Duodenal mucosa (tissue), 2 donors: Measurements from ENCODE around the gene BMPR1A.

Source experiments
- H3K27ac ChIP-seq: one replicate; pipeline ENCODE4 v1.7.0; 2013; ENCODE audit warnings: low read depth, low read length
- H3K27me3 ChIP-seq, 2 donors: one replicate each; pipeline ENCODE4 v1.7.0; 2013; ENCODE audit warnings: low read length in 2 of 2, control low read depth in 1 of 2; ENCODE audit not compliant: insufficient read depth in 2 of 2, control insufficient read depth in 1 of 2
- H3K36me3 ChIP-seq, 2 donors: one replicate each; pipeline ENCODE4 v1.7.0; 2013; ENCODE audit warnings: low read length in 2 of 2, control low read depth in 1 of 2; ENCODE audit not compliant: insufficient read depth in 2 of 2, control insufficient read depth in 1 of 2
- H3K4me1 ChIP-seq, 2 donors: one replicate each; pipeline ENCODE4 v1.7.0; 2013; ENCODE audit warnings: low read length in 2 of 2, control low read depth in 1 of 2; ENCODE audit not compliant: insufficient read depth in 2 of 2, control insufficient read depth in 1 of 2
- H3K4me3 ChIP-seq, 2 donors: one replicate each; pipeline ENCODE4 v1.7.0; 2013; ENCODE audit warnings: low read length in 2 of 2, low read depth in 1 of 2
- H3K9ac ChIP-seq, 2 donors: one replicate each; pipeline ENCODE4 v1.7.0; 2013; ENCODE audit warnings: low read length in 2 of 2, low read depth in 1 of 2
- H3K9me3 ChIP-seq, 2 donors: one replicate each; pipeline ENCODE4 v1.7.0; 2013; ENCODE audit warnings: low read length in 2 of 2, control low read depth in 1 of 2; ENCODE audit not compliant: control insufficient read depth in 1 of 2

BMPR1A gene

DNA sequence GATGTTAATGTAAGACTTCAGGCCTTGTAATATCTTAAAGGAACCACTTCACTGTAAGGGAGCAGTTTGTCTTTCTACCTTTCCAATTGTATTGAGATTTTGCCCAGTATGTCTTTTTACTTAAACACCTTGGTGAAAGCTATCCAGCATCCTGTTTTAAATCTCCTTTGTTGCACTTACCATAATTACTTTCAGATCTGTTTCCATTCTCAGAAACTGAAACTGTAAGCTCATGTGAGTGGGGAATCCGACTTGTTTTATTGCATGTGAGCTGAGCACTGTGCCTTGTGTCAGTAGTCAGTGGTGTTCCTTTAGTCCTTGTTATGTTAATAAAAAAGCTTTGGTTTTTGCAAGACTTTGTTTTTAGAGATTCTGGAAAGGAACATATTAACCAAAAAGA lies 42.2 kb downstream of the BMPR1A start:
- Histone ChIP-seq H3K4me1 (no peaks in the 10 kb centered on the region), H3K9me3 (no peaks in the 10 kb centered on the region), H3K27me3 (no peaks in the 10 kb centered on the region), H3K27ac (no peak overlapping the region), H3K9ac (no peak overlapping the region), H3K36me3 (no peaks in the 10 kb centered on the region), H3K4me3 (no peak overlapping the region)

DNA sequence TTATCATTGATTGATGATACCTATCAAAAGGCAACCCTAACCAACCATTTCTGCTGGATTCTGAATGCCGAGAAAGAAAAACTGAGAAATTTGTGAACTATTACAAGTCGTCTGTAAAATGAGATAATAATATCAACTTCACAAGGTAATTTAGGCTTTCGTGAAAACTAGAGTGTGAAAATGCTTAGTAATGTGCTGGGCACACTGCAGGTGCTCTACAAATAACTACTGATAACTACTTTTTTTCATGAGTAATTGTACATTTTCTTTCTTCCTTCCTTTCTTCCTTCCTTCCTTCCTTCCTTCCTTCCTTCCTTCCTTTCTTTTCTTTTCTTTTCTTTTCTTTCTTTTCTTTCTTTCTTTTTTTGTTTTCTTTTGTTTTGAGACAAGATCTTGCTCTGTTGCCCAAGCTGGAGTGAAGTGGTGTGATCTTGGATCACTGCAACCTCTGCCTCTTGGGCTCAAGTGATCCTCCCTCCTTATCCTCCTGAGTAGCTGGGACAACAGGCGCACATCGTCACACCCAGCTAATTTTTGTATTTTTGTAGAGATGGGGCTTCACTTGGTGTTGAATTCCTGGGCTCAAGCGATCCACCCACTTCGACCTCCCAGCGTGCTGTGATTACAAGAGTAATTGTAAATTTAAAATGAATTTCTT lies 42.9 kb downstream of the BMPR1A start:
- Histone ChIP-seq H3K36me3 (no peaks in the 10 kb centered on the region), H3K4me1 (no peaks in the 10 kb centered on the region), H3K27ac (no peak overlapping the region), H3K9ac (no peak overlapping the region), H3K27me3 (no peaks in the 10 kb centered on the region), H3K4me3 (no peak overlapping the region), H3K9me3 (no peaks in the 10 kb centered on the region)

- H3K9ac ChIP-seq, result no peak overlapping the region
- H3K4me1 ChIP-seq, result no peaks in the 10 kb centered on the region
- no peaks in the 10 kb centered on the region for H3K36me3 ChIP-seq
- H3K9me3 ChIP-seq, result no peaks in the 10 kb centered on the region
- H3K27ac ChIP-seq, result no peak overlapping the region
- no peak overlapping the region for H3K4me3 ChIP-seq
- H3K27me3 ChIP-seq, result no peaks in the 10 kb centered on the region
These were observed 45.6 kb downstream of the BMPR1A start for GRCh38 chr10:86801995-86802394.

GRCh38 chr10:86802473-86803108 lies 46.2 kb downstream of the BMPR1A start:
- Histone ChIP-seq H3K4me1 (no peaks in the 10 kb centered on the region), H3K9me3 (no peaks in the 10 kb centered on the region), H3K9ac (no peak overlapping the region), H3K36me3 (no peaks in the 10 kb centered on the region), H3K27me3 (no peaks in the 10 kb centered on the region), H3K27ac (no peak overlapping the region), H3K4me3 (no peak overlapping the region)

GRCh38 chr10:86803156-86803555 lies 46.7 kb downstream of the BMPR1A start:
- Histone ChIP-seq H3K9ac (no peak overlapping the region), H3K27me3 (no peaks in the 10 kb centered on the region), H3K4me3 (no peak overlapping the region), H3K27ac (no peak overlapping the region), H3K4me1 (no peaks in the 10 kb centered on the region), H3K36me3 (no peaks in the 10 kb centered on the region), H3K9me3 (no peaks in the 10 kb centered on the region)

GRCh38 chr10:86804805-86805204 lies 48.4 kb downstream of the BMPR1A start:
- Histone ChIP-seq H3K4me1 (no peaks in the 10 kb centered on the region), H3K4me3 (no peak overlapping the region), H3K27ac (no peak overlapping the region), H3K27me3 (no peaks in the 10 kb centered on the region), H3K9me3 (no peaks in the 10 kb centered on the region), H3K9ac (no peak overlapping the region), H3K36me3 (no peaks in the 10 kb centered on the region)

DNA sequence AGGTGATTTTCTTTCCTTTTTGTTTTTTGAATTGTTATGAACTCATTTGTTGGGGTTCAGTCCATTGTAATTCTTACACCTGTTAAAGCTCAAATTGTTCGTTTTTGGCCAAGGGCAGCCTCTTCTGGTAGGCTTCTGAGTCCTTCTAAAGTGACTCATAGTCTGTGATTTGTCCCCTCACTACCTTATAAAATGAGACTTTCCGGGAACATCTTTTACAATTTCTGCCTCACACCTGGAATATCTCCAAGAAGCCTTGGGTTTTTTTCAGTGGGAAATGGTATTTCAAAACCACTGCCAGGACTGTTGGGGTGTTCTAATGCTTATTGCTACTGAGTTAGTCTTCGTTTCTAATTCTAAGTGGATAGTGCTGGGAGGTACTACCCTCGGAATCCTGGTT lies 56.7 kb downstream of the BMPR1A start:
- Histone ChIP-seq H3K9me3 (no peaks in the 10 kb centered on the region), H3K36me3 (no peaks in the 10 kb centered on the region), H3K4me1 (no peaks in the 10 kb centered on the region), H3K9ac (no peak overlapping the region), H3K27ac (no peak overlapping the region), H3K4me3 (no peak overlapping the region), H3K27me3 (no peaks in the 10 kb centered on the region)

DNA sequence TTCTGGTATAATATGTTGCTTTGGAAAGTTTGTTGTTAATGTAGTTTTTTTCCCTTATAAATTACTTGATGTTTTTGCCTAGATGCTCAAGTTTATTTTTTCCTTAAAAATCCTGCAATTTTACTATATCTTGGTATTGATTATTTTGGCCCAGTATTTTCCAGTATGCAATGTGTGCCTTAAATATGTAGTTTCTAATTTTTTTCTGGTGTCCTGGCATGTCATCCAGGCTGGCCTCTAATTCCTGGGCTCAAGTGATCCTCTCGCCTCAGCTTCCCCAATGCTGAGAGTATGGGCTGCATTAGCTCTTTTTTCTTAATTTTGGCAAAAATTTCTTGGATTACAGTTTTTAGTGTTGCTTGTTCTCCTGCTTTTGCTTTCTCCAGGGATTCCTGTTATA lies 57.6 kb downstream of the BMPR1A start:
- H3K36me3 ChIP-seq, result no peaks in the 10 kb centered on the region
- no peak overlapping the region for H3K27ac ChIP-seq
- no peaks in the 10 kb centered on the region for H3K9me3 ChIP-seq
- no peaks in the 10 kb centered on the region for H3K4me1 ChIP-seq
- H3K27me3 ChIP-seq, result no peaks in the 10 kb centered on the region
- no peak overlapping the region for H3K9ac ChIP-seq
- H3K4me3 ChIP-seq, result no peak overlapping the region

DNA sequence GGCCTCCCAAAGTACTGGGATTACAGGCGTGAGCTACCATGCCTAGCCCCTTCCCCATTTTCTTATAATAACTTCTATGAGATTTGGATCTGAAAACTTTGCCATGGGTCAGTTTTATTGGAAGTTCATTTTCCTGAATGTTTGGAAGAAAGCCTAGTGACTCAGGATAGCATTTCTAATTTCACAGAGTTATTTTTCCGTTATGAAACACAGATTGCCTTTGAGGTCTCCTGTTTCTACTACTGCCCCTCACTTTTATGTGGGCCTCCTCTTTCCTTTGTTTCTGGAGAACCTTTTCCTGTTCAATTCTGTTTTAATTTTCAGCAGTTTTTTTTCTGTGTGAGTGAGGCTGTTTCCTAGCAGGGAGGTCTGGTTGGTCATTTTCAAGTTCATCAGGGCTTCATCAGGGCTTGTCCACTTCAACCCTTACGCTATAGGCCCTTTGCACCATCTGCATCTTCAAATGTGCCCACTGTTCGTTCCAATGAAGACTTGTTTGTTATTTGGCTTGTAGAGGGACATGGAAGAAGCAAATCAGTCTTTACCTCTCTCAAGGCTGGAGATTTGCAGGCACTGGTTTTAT lies 58.7 kb downstream of the BMPR1A start:
- Histone ChIP-seq H3K4me1 (no peaks in the 10 kb centered on the region), H3K27ac (no peak overlapping the region), H3K4me3 (no peak overlapping the region), H3K9me3 (no peaks in the 10 kb centered on the region), H3K36me3 (no peaks in the 10 kb centered on the region), H3K27me3 (no peaks in the 10 kb centered on the region), H3K9ac (no peak overlapping the region)

- Histone ChIP-seq H3K4me3 (no peak overlapping the region), H3K27ac (no peak overlapping the region), H3K27me3 (no peaks in the 10 kb centered on the region), H3K4me1 (no peaks in the 10 kb centered on the region), H3K36me3 (no peaks in the 10 kb centered on the region), H3K9me3 (no peaks in the 10 kb centered on the region), H3K9ac (no peak overlapping the region)
These were observed 59.2 kb downstream of the BMPR1A start for GRCh38 chr10:86815640-86816039.
